Measurements from ENCODE around the gene KCNJ9. TPM values are rescaled to one million over a fixed set of nuclear protein-coding genes. Genes with fewer than 3 reads are reported as not detected.
"Not testable (repeated sequence)": the region's sequence is repeated elsewhere in the genome, so short reads cannot be mapped to it uniquely, and the experiment has no call there.

KCNJ9 gene
- total RNA-seq, 1 experiment from 2014 or later, result 0.09 TPM

GRCh38 chr1:160048335-160048734 is 33.0 kb upstream of the KCNJ9 start:
- Mint-ChIP-seq H3K4me3 (no peak overlapping the region), H3K27me3 (ENCODE audit: low read depth) (peaks cover 19% of the 10 kb centered on the region)

GRCh38 chr1:160049101-160049500 is 32.2 kb upstream of the KCNJ9 start:
- DNase-seq (ENCODE audit: low spot score) (no peak), ATAC-seq (no peak)
- Mint-ChIP-seq H3K27ac (no peak overlapping the region), H3K4me3 (no peak overlapping the region), H3K27me3 (ENCODE audit: low read depth) (peaks cover 20% of the 10 kb centered on the region), H3K36me3 (no peaks in the 10 kb centered on the region), H3K9me3 (no peaks in the 10 kb centered on the region), H3K4me1 (peaks cover 30% of the 10 kb centered on the region)
- POLR2A ChIA-PET, result no interaction called here
- no peak for TF ChIP-seq EMX1 (CRISPR knock-in tag; IDR thresholded peaks at IDR 0.05)
- TF ChIP-seq IRF2 (CRISPR knock-in tag; IDR thresholded peaks at IDR 0.05; ENCODE audit: borderline replicate concordance, low read depth), result no peak
- TF ChIP-seq NFYB (CRISPR knock-in tag; conservative IDR thresholded peaks at IDR 0.05; ENCODE audit: low read depth), result no peak
- CTCF ChIA-PET, result interaction anchor here (1.3 to 31.0 kb wide), 3 partner anchors 8 to 42 kb away, joined by 7 to 978 read pairs (median 73); partner anchors contain the start of genes KCNJ10 and KCNJ9

More at GRCh38 chr1:160048335-160048734, 33.0 kb upstream of the KCNJ9 start:
- no peaks in the 10 kb centered on the region for H3K9me3 Mint-ChIP-seq
- H3K4me1 Mint-ChIP-seq, result peaks cover 30% of the 10 kb centered on the region
- no peak overlapping the region for H3K27ac Mint-ChIP-seq
- ChIA-PET POLR2A (interaction anchor here (0.6 kb wide), 1 partner anchor 9 kb away, joined by 3 read pairs; no protein-coding TSS in a partner anchor), CTCF (interaction anchor here (0.6 to 31.0 kb wide), 5 partner anchors 9 to 392 kb away, joined by 3 to 978 read pairs (median 7); partner anchors contain the start of genes KCNJ10 and KCNJ9)
- DNase-seq (ENCODE audit: low spot score), result no peak
- H3K36me3 Mint-ChIP-seq, result no peaks in the 10 kb centered on the region
- no peak for ATAC-seq
- no peak for TF ChIP-seq CDX4 (CRISPR knock-in tag; IDR thresholded peaks at IDR 0.05; ENCODE audit: borderline replicate concordance)
- no peak for TF ChIP-seq TP53 (CRISPR knock-in tag; IDR thresholded peaks at IDR 0.05)
- no peak for TF ChIP-seq AR (CRISPR knock-in tag; IDR thresholded peaks at IDR 0.05)

GRCh38 chr1:160050182-160050581 is 31.2 kb upstream of the KCNJ9 start:
- POLR2A ChIA-PET; H3K36me3 Mint-ChIP-seq; H3K27ac Mint-ChIP-seq; DNase-seq (ENCODE audit: low spot score); H3K9me3 Mint-ChIP-seq; ATAC-seq; H3K4me3 Mint-ChIP-seq: not testable (repeated sequence)
- CTCF ChIA-PET, result interaction anchor here (31.0 kb wide), 1 partner anchor 25 kb away, joined by 978 read pairs; the partner anchor contains the start of genes KCNJ10 and KCNJ9
- Mint-ChIP-seq H3K4me1 (peaks cover 30% of the 10 kb centered on the region), H3K27me3 (ENCODE audit: low read depth) (peaks cover 18% of the 10 kb centered on the region)

GRCh38 chr1:160050619-160051018 is 30.7 kb upstream of the KCNJ9 start:
- Mint-ChIP-seq H3K9me3 (no peaks in the 10 kb centered on the region), H3K36me3 (no peaks in the 10 kb centered on the region), H3K27ac (no peak overlapping the region), H3K4me3 (no peak overlapping the region), H3K4me1 (peaks cover 30% of the 10 kb centered on the region), H3K27me3 (ENCODE audit: low read depth) (peaks cover 18% of the 10 kb centered on the region)
- no peak for DNase-seq (ENCODE audit: low spot score)
- CTCF ChIA-PET, result interaction anchor here (0.6 to 31.0 kb wide), 2 partner anchors 8 to 25 kb away, joined by 3 to 978 read pairs; partner anchors contain the start of genes KCNJ10 and KCNJ9
- POLR2A ChIA-PET, result no interaction called here
- no peak for ATAC-seq
- TF ChIP-seq ZMAT4 (CRISPR knock-in tag; IDR thresholded peaks at IDR 0.05) (no peak), TEAD4 (CRISPR knock-in tag; IDR thresholded peaks at IDR 0.05) (no peak), AFF4 (CRISPR knock-in tag; IDR thresholded peaks at IDR 0.05; ENCODE audit: borderline replicate concordance) (no peak), SP1 (CRISPR knock-in tag; conservative IDR thresholded peaks at IDR 0.05) (no peak), RORB (CRISPR knock-in tag; IDR thresholded peaks at IDR 0.05) (no peak), FOXK1 (CRISPR knock-in tag; IDR thresholded peaks at IDR 0.05) (no peak), GABPB1 (CRISPR knock-in tag; IDR thresholded peaks at IDR 0.05) (no peak), GRHL2 (CRISPR knock-in tag; IDR thresholded peaks at IDR 0.05; ENCODE audit: insufficient replicate concordance, severe bottlenecking) (no peak), ZNF512 (CRISPR knock-in tag; IDR thresholded peaks at IDR 0.05; ENCODE audit: borderline replicate concordance) (no peak), ZNF121 (CRISPR knock-in tag; IDR thresholded peaks at IDR 0.05) (no peak), SMAD4 (CRISPR knock-in tag; IDR thresholded peaks at IDR 0.05) (no peak)
